ENCODE results near the gene GLDN. TPM values are rescaled to one million over a fixed set of nuclear protein-coding genes. Genes with fewer than 3 reads are reported as not detected.
A peak's percentile ranks its signal among the peaks of the same experiment; 100 is the strongest.

The GLDN gene
- total and polyA plus RNA-seq, 2 experiments from 2014 or later = 0.32 to 1.2 TPM

- Histone ChIP-seq H3F3A (replicated peaks; ENCODE audit: low read depth) (no peaks in the 10 kb centered on the region), H3K27me3 (ENCODE audit: insufficient read depth) (no peaks in the 10 kb centered on the region), H3K36me3 (ENCODE audit: insufficient read depth) (no peaks in the 10 kb centered on the region), H2AFZ (peak overlapping the region; percentile 17; the same call in 1 of the 2 replicates), H3K27ac (ENCODE audit: low read depth) (no peak overlapping the region), H3K4me2 (no peak overlapping the region), H4K20me1 (replicated peaks; ENCODE audit: insufficient read depth) (no peaks in the 10 kb centered on the region), H3K79me2 (replicated peaks; ENCODE audit: insufficient read depth) (no peaks in the 10 kb centered on the region), H3K4me1 (ENCODE audit: insufficient read depth) (peaks cover 23% of the 10 kb centered on the region), H3K9me2 (ENCODE audit: insufficient read depth) (peaks cover 8% of the 10 kb centered on the region), H3K4me3 (no peak overlapping the region)
- DNase-seq (ENCODE audit: low spot score) (peak; percentile 86), ATAC-seq (peak; percentile 82)
- TF ChIP-seq, protein P1, sequence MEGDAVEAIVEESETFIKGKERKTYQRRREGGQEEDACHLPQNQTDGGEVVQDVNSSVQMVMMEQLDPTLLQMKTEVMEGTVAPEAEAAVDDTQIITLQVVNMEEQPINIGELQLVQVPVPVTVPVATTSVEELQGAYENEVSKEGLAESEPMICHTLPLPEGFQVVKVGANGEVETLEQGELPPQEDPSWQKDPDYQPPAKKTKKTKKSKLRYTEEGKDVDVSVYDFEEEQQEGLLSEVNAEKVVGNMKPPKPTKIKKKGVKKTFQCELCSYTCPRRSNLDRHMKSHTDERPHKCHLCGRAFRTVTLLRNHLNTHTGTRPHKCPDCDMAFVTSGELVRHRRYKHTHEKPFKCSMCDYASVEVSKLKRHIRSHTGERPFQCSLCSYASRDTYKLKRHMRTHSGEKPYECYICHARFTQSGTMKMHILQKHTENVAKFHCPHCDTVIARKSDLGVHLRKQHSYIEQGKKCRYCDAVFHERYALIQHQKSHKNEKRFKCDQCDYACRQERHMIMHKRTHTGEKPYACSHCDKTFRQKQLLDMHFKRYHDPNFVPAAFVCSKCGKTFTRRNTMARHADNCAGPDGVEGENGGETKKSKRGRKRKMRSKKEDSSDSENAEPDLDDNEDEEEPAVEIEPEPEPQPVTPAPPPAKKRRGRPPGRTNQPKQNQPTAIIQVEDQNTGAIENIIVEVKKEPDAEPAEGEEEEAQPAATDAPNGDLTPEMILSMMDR (conservative IDR thresholded peaks at IDR 0.05; ENCODE audit: low read depth in 2 of 2) = peak in 1 of 2 experiments; percentile 44; a peak in 2 of 4 replicates
- no peak for TF ChIP-seq ZNF114 (CRISPR knock-in tag; IDR thresholded peaks at IDR 0.05)
- no peak for TF ChIP-seq NANOG (IDR thresholded peaks at IDR 0.05; ENCODE audit: borderline replicate concordance)
- Mint-ChIP-seq H3K4me3 (no peak overlapping the region), H3K27ac (peak overlapping the region; percentile 49; the same call in 1 of the 2 replicates), H3K4me1 (peaks cover 27% of the 10 kb centered on the region), H3K27me3 (ENCODE audit: insufficient read depth, low read depth, poor library complexity) (no peaks in the 10 kb centered on the region), H3K36me3 (ENCODE audit: low read depth) (peaks cover 14% of the 10 kb centered on the region; the same call in 2 of the 3 replicates), H3K9me3 (peaks cover 20% of the 10 kb centered on the region; the same call in 2 of the 3 replicates)
Measured at GRCh38 chr15:51390966-51391422, 49.5 kb downstream of the GLDN start.

DNA sequence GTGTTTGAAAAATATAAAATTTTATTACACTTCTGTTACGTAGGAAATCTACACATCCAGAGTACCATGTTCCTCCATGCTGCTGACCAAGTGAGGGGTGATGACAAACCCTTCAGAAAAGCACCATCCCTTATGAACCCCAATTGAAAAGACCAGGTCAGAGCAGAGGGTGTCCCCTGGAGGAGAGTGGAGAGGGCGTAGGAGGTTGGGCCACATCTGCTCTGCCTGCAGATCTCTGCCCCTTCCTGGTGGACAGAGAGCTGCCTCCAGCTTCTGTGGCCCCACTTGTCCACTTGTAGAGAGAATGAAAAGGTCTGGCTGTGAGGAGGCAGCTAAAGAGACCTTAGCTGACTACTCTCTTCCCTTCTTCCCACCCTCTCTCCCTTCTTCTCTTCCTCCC is 55.5 kb downstream of the GLDN start:
- Histone ChIP-seq H3K27me3 (ENCODE audit: insufficient read depth) (no peaks in the 10 kb centered on the region), H3K9me2 (ENCODE audit: insufficient read depth) (peaks cover 6% of the 10 kb centered on the region; the same call in 1 of the 2 replicates), H3F3A (replicated peaks; ENCODE audit: low read depth) (no peaks in the 10 kb centered on the region), H4K20me1 (replicated peaks; ENCODE audit: insufficient read depth) (no peaks in the 10 kb centered on the region), H3K79me2 (replicated peaks; ENCODE audit: insufficient read depth) (no peaks in the 10 kb centered on the region), H2AFZ (no peak overlapping the region), H3K4me1 (ENCODE audit: insufficient read depth) (peaks cover 11% of the 10 kb centered on the region; the same call in 1 of the 2 replicates), H3K4me2 (no peak overlapping the region), H3K36me3 (ENCODE audit: insufficient read depth) (no peaks in the 10 kb centered on the region), H3K4me3 (no peak overlapping the region), H3K27ac (ENCODE audit: low read depth) (no peak overlapping the region)
- H3K36me3 Mint-ChIP-seq (ENCODE audit: low read depth) = peaks cover 8% of the 10 kb centered on the region; the same call in 2 of the 3 replicates
- H3K4me3 Mint-ChIP-seq = no peak overlapping the region
- DNase-seq (ENCODE audit: low spot score) = no peak
- H3K27ac Mint-ChIP-seq = no peak overlapping the region
- ATAC-seq = no peak
- H3K4me1 Mint-ChIP-seq = peaks cover 9% of the 10 kb centered on the region
- peaks cover 5% of the 10 kb centered on the region for H3K27me3 Mint-ChIP-seq (ENCODE audit: insufficient read depth, low read depth, poor library complexity)
- no peak for TF ChIP-seq ZNF331 (CRISPR knock-in tag; IDR thresholded peaks at IDR 0.05; ENCODE audit: low read depth)
- no peak for TF ChIP-seq CREB1 (CRISPR knock-in tag; IDR thresholded peaks at IDR 0.05; ENCODE audit: low read depth)
- TF ChIP-seq EZH2phosphoT487 (IDR thresholded peaks at IDR 0.05; ENCODE audit: unreplicated experiment) = no peak
- TF ChIP-seq STAT1 (IDR thresholded peaks at IDR 0.05; ENCODE audit: unreplicated experiment) = no peak
- no peak for TF ChIP-seq ZNF114 (CRISPR knock-in tag; IDR thresholded peaks at IDR 0.05)
- no peak for TF ChIP-seq ETS1 (IDR thresholded peaks at IDR 0.05)
- TF ChIP-seq JUNB (IDR thresholded peaks at IDR 0.05; ENCODE audit: unreplicated experiment) = no peak
- H3K9me3 Mint-ChIP-seq = peaks cover 11% of the 10 kb centered on the region; the same call in 2 of the 3 replicates

Data from GM23338 (cell line).